Measurements from ENCODE around the gene SFMBT1. TPM values are rescaled to one million over a fixed set of nuclear protein-coding genes. Genes with fewer than 3 reads are reported as not detected.

SFMBT1 gene
- total RNA-seq, 1 experiment from 2014 or later = 14.8 TPM

DNA sequence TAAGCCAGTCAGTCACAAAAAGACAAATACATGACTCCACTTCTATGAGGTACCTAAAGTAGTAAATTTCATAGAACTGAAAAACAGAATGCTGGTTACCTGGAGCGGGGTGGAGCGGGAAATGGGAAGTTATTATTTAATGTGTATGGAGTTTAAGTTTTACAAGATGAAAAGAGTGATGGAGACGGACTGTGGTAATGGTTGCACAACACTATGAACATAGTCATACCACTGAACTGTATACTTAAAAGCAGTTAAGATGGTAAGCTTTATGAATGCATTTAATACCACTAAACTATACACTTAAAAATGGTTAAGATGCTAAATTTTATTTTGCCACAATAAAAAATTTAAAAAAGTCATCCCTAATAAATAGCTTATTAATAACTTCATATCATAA is 23.2 kb downstream of the SFMBT1 start:
- Histone ChIP-seq H3K9me3 (ENCODE audit: control insufficient read depth in 1 of 2, insufficient read depth in 1 of 2, low read depth in 1 of 2, low read length in 2 of 2) (no peaks in the 10 kb centered on the region), H3K4me1 (ENCODE audit: control insufficient read depth in 1 of 2, insufficient read depth in 2 of 2, low read length in 2 of 2) (no peaks in the 10 kb centered on the region), H3K4me2 (ENCODE audit: low read length) (no peak overlapping the region), H2AFZ (ENCODE audit: low read depth, low read length, poor library complexity, severe bottlenecking) (no peak overlapping the region), H3K36me3 (ENCODE audit: control insufficient read depth in 1 of 2, insufficient read depth in 2 of 2, low read length in 2 of 2) (no peaks in the 10 kb centered on the region), H3K4me3 (replicated peaks in 1 of 2; ENCODE audit: low read depth in 1 of 2, low read length in 2 of 2) (no peak overlapping the region), H3K79me2 (ENCODE audit: insufficient read depth, low read length) (peaks cover 21% of the 10 kb centered on the region; the same call in 1 of the 2 replicates), H4K20me1 (ENCODE audit: insufficient read depth) (no peaks in the 10 kb centered on the region; the same call in 1 of the 2 replicates), H3K27me3 (ENCODE audit: insufficient read depth, low read length) (no peaks in the 10 kb centered on the region), H3K9ac (ENCODE audit: low read length) (no peak overlapping the region), H3K27ac (ENCODE audit: low read depth, low read length) (no peak overlapping the region), H3K9me2 (ENCODE audit: insufficient read depth) (no peaks in the 10 kb centered on the region)
- intact Hi-C loops (cut with micrococcal nuclease) = no loop called here
- CTCF ChIA-PET = no interaction called here
- RAD21 ChIA-PET (ENCODE audit: low non-redundant PET in 1 of 2, low total read pairs in 2 of 2, uncharacterized antibody in 2 of 2, unreplicated experiment in 2 of 2) = no interaction called here
- no TSS peak for BruUV-seq (replicated peaks)
- ATAC-seq = no peak
- POLR2A ChIA-PET = no interaction called here
- no peak for DNase-seq (ENCODE audit: low read depth, low spot score)
- no peak for TF ChIP-seq SP1 (IDR thresholded peaks at IDR 0.05; ENCODE audit: low read depth)
- no peak for TF ChIP-seq CEBPB (IDR thresholded peaks at IDR 0.05; ENCODE audit: low read depth)
- TF ChIP-seq, protein P1, sequence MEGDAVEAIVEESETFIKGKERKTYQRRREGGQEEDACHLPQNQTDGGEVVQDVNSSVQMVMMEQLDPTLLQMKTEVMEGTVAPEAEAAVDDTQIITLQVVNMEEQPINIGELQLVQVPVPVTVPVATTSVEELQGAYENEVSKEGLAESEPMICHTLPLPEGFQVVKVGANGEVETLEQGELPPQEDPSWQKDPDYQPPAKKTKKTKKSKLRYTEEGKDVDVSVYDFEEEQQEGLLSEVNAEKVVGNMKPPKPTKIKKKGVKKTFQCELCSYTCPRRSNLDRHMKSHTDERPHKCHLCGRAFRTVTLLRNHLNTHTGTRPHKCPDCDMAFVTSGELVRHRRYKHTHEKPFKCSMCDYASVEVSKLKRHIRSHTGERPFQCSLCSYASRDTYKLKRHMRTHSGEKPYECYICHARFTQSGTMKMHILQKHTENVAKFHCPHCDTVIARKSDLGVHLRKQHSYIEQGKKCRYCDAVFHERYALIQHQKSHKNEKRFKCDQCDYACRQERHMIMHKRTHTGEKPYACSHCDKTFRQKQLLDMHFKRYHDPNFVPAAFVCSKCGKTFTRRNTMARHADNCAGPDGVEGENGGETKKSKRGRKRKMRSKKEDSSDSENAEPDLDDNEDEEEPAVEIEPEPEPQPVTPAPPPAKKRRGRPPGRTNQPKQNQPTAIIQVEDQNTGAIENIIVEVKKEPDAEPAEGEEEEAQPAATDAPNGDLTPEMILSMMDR (IDR thresholded peaks at IDR 0.05 in 2 of 3, conservative IDR thresholded peaks at IDR 0.05 in 1 of 3; ENCODE audit: borderline replicate concordance in 1 of 3, insufficient read depth in 1 of 3, low read depth in 2 of 3, low read length in 2 of 3) = no peak
- TF ChIP-seq ZFX (IDR thresholded peaks at IDR 0.05) = no peak
- TF ChIP-seq TCF7L2 (IDR thresholded peaks at IDR 0.05; ENCODE audit: borderline replicate concordance, extremely low read depth, insufficient read depth, insufficient read length) = no peak
- TF ChIP-seq POLR2AphosphoS5 (IDR thresholded peaks at IDR 0.05; ENCODE audit: low read depth, low read length) = no peak
- TF ChIP-seq, protein P2, sequence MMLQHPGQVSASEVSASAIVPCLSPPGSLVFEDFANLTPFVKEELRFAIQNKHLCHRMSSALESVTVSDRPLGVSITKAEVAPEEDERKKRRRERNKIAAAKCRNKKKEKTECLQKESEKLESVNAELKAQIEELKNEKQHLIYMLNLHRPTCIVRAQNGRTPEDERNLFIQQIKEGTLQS (IDR thresholded peaks at IDR 0.05) = no peak
- TF ChIP-seq YY1 (IDR thresholded peaks at IDR 0.05; ENCODE audit: extremely low read depth, insufficient replicate concordance, low read depth, low read length) = no peak
- TF ChIP-seq EZH2 (IDR thresholded peaks at IDR 0.05) = no peak
- no peak for TF ChIP-seq RAD21 (IDR thresholded peaks at IDR 0.05; ENCODE audit: low read depth)
- no peak for TF ChIP-seq SIN3A (IDR thresholded peaks at IDR 0.05; ENCODE audit: low read depth)
- no peak for TF ChIP-seq SRF (IDR thresholded peaks at IDR 0.05; ENCODE audit: low read depth)
- no peak for TF ChIP-seq EGR1 (IDR thresholded peaks at IDR 0.05; ENCODE audit: low read depth)
- no peak for TF ChIP-seq POLR2A (IDR thresholded peaks at IDR 0.05; ENCODE audit: borderline replicate concordance, extremely low read depth, insufficient read depth, insufficient read length)
- no peak for TF ChIP-seq CBX3 (IDR thresholded peaks at IDR 0.05; ENCODE audit: low read depth)
- TF ChIP-seq FOSL1 (IDR thresholded peaks at IDR 0.05; ENCODE audit: low read depth) = no peak
- no peak for TF ChIP-seq JUND (IDR thresholded peaks at IDR 0.05)
- TF ChIP-seq, protein P3, sequence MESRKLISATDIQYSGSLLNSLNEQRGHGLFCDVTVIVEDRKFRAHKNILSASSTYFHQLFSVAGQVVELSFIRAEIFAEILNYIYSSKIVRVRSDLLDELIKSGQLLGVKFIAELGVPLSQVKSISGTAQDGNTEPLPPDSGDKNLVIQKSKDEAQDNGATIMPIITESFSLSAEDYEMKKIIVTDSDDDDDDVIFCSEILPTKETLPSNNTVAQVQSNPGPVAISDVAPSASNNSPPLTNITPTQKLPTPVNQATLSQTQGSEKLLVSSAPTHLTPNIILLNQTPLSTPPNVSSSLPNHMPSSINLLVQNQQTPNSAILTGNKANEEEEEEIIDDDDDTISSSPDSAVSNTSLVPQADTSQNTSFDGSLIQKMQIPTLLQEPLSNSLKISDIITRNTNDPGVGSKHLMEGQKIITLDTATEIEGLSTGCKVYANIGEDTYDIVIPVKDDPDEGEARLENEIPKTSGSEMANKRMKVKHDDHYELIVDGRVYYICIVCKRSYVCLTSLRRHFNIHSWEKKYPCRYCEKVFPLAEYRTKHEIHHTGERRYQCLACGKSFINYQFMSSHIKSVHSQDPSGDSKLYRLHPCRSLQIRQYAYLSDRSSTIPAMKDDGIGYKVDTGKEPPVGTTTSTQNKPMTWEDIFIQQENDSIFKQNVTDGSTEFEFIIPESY (IDR thresholded peaks at IDR 0.05; ENCODE audit: extremely low read depth, insufficient replicate concordance, low read length) = no peak
